Measurements from ENCODE around the gene RNF130.
"Not testable (repeated sequence)": the region's sequence is repeated elsewhere in the genome, so short reads cannot be mapped to it uniquely, and the experiment has no call there.

Gene RNF130

DNA sequence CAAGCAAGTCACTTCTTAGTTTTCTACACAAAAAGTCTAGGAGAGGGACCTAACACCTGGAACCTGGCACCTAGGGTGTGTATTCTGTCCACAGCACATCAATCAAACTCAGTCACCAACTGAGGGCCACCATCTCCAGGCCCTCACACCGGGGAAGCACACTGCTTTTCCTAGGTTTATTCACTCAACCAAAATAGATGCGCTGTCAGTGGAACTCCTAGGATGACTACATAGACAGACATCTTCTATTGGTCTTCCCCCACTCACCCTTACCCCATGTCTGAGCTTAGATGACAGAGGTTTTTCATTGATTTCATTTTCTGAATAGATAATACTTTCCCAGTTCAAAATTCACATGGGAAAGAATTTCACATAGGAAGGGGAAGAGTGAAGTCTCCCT is 59.2 kb downstream of the RNF130 start:
- DNase-seq: no peak

DNA sequence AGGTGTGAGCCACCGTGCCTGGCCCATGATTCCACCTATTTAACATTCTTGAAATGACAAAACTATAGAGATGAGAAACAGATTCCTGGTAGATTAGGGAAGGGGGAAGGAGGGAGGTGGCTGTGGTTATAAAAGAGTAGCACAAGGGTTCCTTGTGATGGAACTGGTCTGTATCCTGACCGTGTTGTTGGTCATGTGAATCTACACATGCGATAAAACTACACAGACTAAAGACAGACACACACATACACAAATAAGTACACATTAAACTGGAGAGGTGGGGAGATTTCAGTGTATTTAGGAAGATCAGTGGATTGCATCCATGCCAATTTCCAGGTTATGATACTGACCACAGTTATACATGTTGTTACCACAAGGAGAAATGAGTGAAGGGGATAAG is 60.9 kb downstream of the RNF130 start:
- no peak for DNase-seq

DNA sequence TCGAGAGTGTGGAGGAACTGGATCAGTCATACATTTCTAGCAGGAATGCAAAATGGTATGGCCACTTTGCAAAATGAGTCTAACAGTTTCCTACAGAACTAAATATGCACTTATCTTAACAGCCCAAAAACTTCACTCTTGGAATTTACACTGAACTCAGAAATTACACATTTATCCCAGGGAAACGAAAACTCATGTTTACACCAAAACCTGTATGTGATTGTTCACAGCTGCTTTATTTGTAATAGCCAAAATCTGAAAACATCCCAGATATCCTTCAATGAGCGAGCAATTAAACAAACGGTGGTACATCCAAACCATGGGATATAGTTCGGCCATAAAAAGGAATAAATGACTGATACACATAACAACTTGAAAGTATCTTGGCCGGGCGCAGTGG is 62.0 kb downstream of the RNF130 start:
- no peak for DNase-seq

- no peak for DNase-seq
These were observed 63.1 kb downstream of the RNF130 start for GRCh38 chr5:180008433-180008832.

GRCh38 chr5:180007582-180007981 is 64.0 kb downstream of the RNF130 start:
- DNase-seq: peak; percentile 27

GRCh38 chr5:180006141-180006540 is 65.4 kb downstream of the RNF130 start:
- DNase-seq: no peak

GRCh38 chr5:180003127-180003526 is 68.4 kb downstream of the RNF130 start:
- no peak for DNase-seq

GRCh38 chr5:180001742-180002141 is 69.8 kb downstream of the RNF130 start:
- DNase-seq: no peak

DNA sequence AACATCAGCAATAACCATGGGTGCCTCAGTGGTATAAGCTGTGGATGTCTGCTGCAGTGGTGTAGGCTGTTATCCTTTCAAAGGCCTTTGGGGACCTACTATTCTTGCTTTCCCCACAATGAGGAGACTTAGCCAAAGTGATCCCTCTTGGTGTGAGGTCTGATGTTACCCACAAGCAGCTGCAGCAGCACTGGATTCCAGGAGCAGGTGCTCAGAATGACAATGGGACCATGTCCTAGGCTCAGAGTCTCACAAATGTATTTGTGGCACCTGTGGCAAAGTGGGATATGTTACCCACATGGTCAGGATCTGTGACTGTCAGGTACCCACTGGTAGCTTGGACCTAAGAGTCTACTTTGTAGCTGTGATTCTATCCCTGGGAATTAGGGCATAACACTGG is 70.4 kb downstream of the RNF130 start:
- no peak for DNase-seq

DNA sequence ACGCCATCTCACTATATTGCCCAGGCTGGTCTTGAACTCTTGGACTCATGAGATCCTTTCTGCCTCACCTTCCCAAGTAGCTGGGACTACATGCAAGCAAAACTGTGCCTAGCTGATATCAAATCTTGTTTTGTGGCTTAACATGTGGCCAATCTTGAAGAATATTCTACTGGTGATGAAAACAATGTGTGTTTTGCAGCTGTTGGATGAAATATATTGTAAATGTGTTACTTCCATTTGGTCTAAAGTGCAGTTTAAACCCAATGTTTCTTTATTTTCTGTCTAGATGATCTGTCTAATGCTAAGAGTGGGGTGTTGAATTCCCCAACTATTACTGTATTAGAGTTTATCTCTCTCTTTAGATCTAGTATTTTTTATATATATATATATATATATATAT is 73.1 kb downstream of the RNF130 start:
- DNase-seq: no peak

DNA sequence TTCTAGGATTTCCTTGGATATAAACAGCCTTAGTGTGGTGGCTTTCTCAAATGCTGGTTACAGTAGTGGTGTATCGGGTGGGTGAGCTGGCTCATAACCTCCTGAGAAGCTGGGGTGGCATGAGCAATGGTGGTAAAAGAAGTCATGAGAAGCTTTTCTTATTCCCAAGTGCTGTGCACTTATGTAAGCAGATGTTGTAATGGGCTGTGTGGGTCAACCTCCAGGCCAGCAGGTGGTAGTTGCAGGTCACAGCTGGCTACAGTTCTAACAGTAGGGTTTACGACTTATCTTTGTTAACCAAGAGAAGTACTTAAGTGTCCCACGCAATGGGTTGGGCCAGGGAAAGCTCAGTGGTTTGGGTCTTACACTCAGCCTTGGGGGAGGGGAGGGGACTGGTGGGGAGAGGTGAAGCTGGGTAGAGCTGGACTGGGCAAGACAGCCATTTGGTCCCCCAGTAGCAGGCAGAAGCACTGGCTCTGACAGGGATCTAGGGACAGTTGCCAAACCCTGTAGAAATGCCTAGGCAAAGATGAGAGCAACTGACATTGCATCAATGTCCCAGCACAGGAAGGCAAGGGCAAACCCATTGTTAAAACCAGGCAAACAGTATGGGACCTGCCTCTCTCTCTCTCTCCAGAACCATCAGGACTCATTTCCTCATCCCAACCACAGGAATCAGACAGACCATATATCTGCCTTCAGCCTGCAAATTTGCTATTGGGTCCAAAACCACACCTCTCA is 76.8 kb downstream of the RNF130 start:
- no peak for DNase-seq

DNA sequence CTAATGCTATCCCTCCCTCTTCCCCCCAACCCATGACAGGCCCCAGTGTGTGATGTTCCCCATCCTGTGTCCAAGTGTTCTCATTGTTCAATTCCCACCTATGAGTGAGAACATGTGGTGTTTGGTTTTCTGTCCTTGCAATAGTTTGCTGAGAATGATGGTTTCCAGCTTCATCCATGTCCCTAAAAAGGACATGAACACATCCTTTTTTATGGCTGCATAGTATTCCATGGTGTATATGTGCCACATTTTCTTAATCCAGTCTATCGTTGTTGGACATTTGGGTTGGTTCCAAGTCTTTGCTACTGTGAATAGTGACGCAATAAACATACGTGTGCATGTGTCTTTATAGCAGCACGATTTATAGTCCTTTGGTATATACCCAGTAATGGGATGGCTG is 78.7 kb downstream of the RNF130 start:
- not testable (repeated sequence) for DNase-seq

DNA sequence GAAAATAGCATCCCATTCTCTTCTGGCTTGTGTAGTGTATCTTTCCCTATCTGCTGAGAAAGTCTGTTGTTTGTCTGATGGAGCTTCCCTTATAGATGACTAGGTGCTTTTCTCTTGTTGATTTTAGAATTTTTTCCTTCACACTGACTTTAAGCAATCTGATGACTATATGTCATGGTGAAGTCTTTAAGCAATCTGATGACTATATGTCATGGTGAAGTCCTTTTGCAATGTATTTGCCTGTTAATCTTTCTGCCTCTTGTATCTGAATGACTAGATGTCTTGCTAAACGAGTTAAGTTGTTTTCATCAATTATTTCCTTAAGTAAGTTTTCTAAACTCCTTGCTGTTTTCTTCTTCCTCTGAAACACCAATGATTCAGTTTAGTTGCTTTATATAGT is 80.5 kb downstream of the RNF130 start:
- DNase-seq: no peak

- not testable (repeated sequence) for DNase-seq
These were observed 81.0 kb downstream of the RNF130 start for GRCh38 chr5:179990525-179990924.

GRCh38 chr5:179986328-179986727 is 85.2 kb downstream of the RNF130 start:
- DNase-seq: no peak

- DNase-seq: no peak
These were observed 89.9 kb downstream of the RNF130 start for GRCh38 chr5:179981636-179982035.

- no peak for DNase-seq
These were observed 90.8 kb downstream of the RNF130 start for GRCh38 chr5:179980767-179981166.

DNA sequence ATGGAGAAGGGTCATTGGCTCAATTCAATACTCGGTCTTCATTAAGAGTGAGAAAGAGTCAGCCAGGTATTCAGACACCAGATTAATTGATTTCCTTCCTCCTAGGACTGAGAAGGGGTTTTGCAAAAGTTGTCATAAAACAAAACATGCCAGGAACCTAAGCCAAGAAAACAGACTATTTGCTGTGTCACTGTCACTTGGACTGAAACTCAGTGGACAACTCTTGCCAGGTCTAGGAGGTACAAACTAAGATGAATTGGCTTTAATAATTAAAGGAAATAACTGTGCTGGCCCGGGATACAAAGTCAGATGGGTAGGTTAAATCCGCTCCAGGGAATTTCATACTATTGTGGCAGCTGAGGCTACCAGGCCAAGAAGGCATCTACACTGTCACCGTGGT is 92.8 kb downstream of the RNF130 start:
- DNase-seq: no peak

GRCh38 chr5:179975713-179976134 is 95.8 kb downstream of the RNF130 start:
- no peak for DNase-seq

GRCh38 chr5:179974946-179975712 is 96.4 kb downstream of the RNF130 start:
- peak; percentile 3 for DNase-seq

DNA sequence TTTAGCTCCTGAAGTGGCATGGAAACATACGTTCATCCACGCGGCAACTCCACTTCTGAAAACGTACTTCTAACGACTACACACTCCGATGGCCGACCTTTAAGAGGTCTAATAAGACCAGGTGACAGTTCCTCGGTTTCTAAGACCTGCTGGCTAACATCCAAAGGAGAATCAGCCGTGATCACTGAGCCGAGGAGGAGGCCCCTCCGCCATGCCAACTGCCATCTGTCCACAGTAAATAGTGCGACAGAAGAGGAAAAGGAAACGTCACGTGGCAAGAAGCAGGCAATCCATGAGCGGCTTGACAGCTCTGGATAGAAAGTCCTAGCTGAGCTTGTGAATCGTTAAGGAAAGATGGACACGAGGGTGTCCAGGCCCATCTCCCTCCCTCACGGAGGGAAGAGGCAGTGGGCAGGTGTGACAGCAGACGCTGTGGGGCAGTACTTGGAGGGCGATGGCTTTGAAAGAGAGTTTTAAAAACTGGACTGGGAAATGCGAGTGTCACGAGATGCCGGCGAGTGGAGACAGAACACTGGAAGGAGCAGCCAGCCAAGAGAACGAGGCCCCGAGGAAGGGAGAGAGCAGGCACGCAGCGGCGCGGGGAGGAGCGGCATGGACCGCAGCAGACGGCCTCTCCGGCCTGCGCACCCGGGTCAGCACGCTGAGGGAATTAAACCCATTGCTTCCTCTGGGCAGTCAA is 97.2 kb downstream of the RNF130 start:
- DNase-seq: no peak

GRCh38 chr5:179973391-179973790 is 98.2 kb downstream of the RNF130 start:
- DNase-seq: no peak

- no peak for DNase-seq
These were observed 102.4 kb downstream of the RNF130 start for GRCh38 chr5:179969110-179969509.

DNA sequence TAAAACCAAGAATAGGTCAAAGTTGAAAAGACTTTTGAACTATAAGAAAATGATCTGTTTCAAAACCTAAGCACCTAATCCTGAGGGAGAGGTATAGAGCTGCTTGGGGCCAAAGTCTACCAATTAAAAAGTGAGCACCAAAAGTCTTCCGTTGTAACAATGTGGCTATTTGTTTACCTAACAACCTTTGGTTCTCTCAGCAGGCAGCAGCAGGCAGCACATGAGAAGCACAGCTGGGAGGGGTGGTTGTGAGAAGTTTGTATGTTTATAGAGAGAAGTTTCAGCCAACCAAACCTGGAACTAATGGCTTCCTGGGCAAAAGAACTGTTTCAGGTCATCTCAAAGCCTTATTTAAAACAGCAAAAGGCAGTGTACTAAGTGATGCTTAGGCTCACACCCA is 104.1 kb downstream of the RNF130 start:
- DNase-seq: no peak
